ENCODE data around the gene SLC24A4. TPM values are rescaled to one million over a fixed set of nuclear protein-coding genes. Genes with fewer than 3 reads are reported as not detected.

SLC24A4 gene
- total and polyA plus RNA-seq, 2 donors: 0.66 to 0.80 TPM

- H3K36me3 ChIP-seq (ENCODE audit: control insufficient read depth in 2 of 2, insufficient read depth in 2 of 2, low read length in 1 of 2): no peaks in the 10 kb centered on the region
- H3K4me3 ChIP-seq (ENCODE audit: low read length in 2 of 2): peak overlapping the region; percentile 88
- no peaks in the 10 kb centered on the region for H3K27me3 ChIP-seq (ENCODE audit: control insufficient read depth in 2 of 2, insufficient read depth in 1 of 2, low read length in 1 of 2)
- peak in 1 of 9 donors; percentile 70 for DNase-seq (ENCODE audit: low read depth in 6 of 9, low spot score in 9 of 9)
- WGBS: 19% methylated on average over 81 of the region's 81 CpGs
- peak overlapping the region; percentile 88 to 93 for H3K27ac ChIP-seq (ENCODE audit: low read depth in 1 of 2, low read length in 1 of 2)
- H3K9me3 ChIP-seq (ENCODE audit: control insufficient read depth in 2 of 2, insufficient read depth in 1 of 2, low read length in 1 of 2): no peaks in the 10 kb centered on the region
- H3K4me1 ChIP-seq (ENCODE audit: control insufficient read depth in 2 of 2, insufficient read depth in 2 of 2, low read length in 2 of 2): peaks cover 50 to 66% of the 10 kb centered on the region in 2 donors
Observed at GRCh38 chr14:92513966-92514843, 191.2 kb downstream of the SLC24A4 start.

- peak overlapping the region; percentile 88 for H3K4me3 ChIP-seq (ENCODE audit: low read length in 2 of 2)
- no peaks in the 10 kb centered on the region for H3K36me3 ChIP-seq (ENCODE audit: control insufficient read depth in 2 of 2, insufficient read depth in 2 of 2, low read length in 1 of 2)
- 86% methylated on average over 15 of the region's 15 CpGs for WGBS
- H3K9me3 ChIP-seq (ENCODE audit: control insufficient read depth in 2 of 2, insufficient read depth in 1 of 2, low read length in 1 of 2): no peaks in the 10 kb centered on the region
- DNase-seq (ENCODE audit: low read depth in 6 of 9, low spot score in 9 of 9): peak in 1 of 9 donors; percentile 47
- peaks cover 50 to 66% of the 10 kb centered on the region in 2 donors for H3K4me1 ChIP-seq (ENCODE audit: control insufficient read depth in 2 of 2, insufficient read depth in 2 of 2, low read length in 2 of 2)
- no peaks in the 10 kb centered on the region for H3K27me3 ChIP-seq (ENCODE audit: control insufficient read depth in 2 of 2, insufficient read depth in 1 of 2, low read length in 1 of 2)
- H3K27ac ChIP-seq (ENCODE audit: low read depth in 1 of 2, low read length in 1 of 2): peak overlapping the region; percentile 88 to 93
Observed at GRCh38 chr14:92514844-92515514, 192.0 kb downstream of the SLC24A4 start.

- DNase-seq (ENCODE audit: low read depth in 6 of 9, low spot score in 9 of 9): peak in 1 of 9 donors; percentile 66
- no peaks in the 10 kb centered on the region for H3K27me3 ChIP-seq (ENCODE audit: control insufficient read depth in 2 of 2, insufficient read depth in 1 of 2, low read length in 1 of 2)
- H3K27ac ChIP-seq (ENCODE audit: low read depth in 1 of 2, low read length in 1 of 2): peak overlapping the region; percentile 82 to 88
- peak overlapping the region; percentile 18 to 88 for H3K4me3 ChIP-seq (ENCODE audit: low read length in 2 of 2)
- WGBS: 88% methylated on average over 5 of the region's 5 CpGs
- peaks cover 50 to 66% of the 10 kb centered on the region in 2 donors for H3K4me1 ChIP-seq (ENCODE audit: control insufficient read depth in 2 of 2, insufficient read depth in 2 of 2, low read length in 2 of 2)
- no peaks in the 10 kb centered on the region for H3K36me3 ChIP-seq (ENCODE audit: control insufficient read depth in 2 of 2, insufficient read depth in 2 of 2, low read length in 1 of 2)
- H3K9me3 ChIP-seq (ENCODE audit: control insufficient read depth in 2 of 2, insufficient read depth in 1 of 2, low read length in 1 of 2): no peaks in the 10 kb centered on the region
Observed at GRCh38 chr14:92515546-92516343, 192.8 kb downstream of the SLC24A4 start.

GRCh38 chr14:92516344-92516965 is 193.5 kb downstream of the SLC24A4 start:
- peak overlapping the region; percentile 82 to 88 for H3K27ac ChIP-seq (ENCODE audit: low read depth in 1 of 2, low read length in 1 of 2)
- H3K4me3 ChIP-seq (ENCODE audit: low read length in 2 of 2): peak overlapping the region; percentile 3 to 88
- peak in 1 of 9 donors; percentile 36 for DNase-seq (ENCODE audit: low read depth in 6 of 9, low spot score in 9 of 9)
- H3K27me3 ChIP-seq (ENCODE audit: control insufficient read depth in 2 of 2, insufficient read depth in 1 of 2, low read length in 1 of 2): no peaks in the 10 kb centered on the region
- 92% methylated on average over 4 of the region's 4 CpGs for WGBS
- peaks cover 46 to 66% of the 10 kb centered on the region in 2 donors for H3K4me1 ChIP-seq (ENCODE audit: control insufficient read depth in 2 of 2, insufficient read depth in 2 of 2, low read length in 2 of 2)
- H3K36me3 ChIP-seq (ENCODE audit: control insufficient read depth in 2 of 2, insufficient read depth in 2 of 2, low read length in 1 of 2): no peaks in the 10 kb centered on the region
- no peaks in the 10 kb centered on the region for H3K9me3 ChIP-seq (ENCODE audit: control insufficient read depth in 2 of 2, insufficient read depth in 1 of 2, low read length in 1 of 2)

GRCh38 chr14:92516966-92517506 is 194.1 kb downstream of the SLC24A4 start:
- Histone ChIP-seq H3K4me3 (ENCODE audit: low read length in 2 of 2) (peak overlapping the region; percentile 3 to 88), H3K27ac (ENCODE audit: low read depth in 1 of 2, low read length in 1 of 2) (peak overlapping the region; percentile 62 to 88), H3K36me3 (ENCODE audit: control insufficient read depth in 2 of 2, insufficient read depth in 2 of 2, low read length in 1 of 2) (no peaks in the 10 kb centered on the region), H3K27me3 (ENCODE audit: control insufficient read depth in 2 of 2, insufficient read depth in 1 of 2, low read length in 1 of 2) (no peaks in the 10 kb centered on the region), H3K4me1 (ENCODE audit: control insufficient read depth in 2 of 2, insufficient read depth in 2 of 2, low read length in 2 of 2) (peaks cover 46 to 66% of the 10 kb centered on the region in 2 donors), H3K9me3 (ENCODE audit: control insufficient read depth in 2 of 2, insufficient read depth in 1 of 2, low read length in 1 of 2) (no peaks in the 10 kb centered on the region)
- 9% methylated on average over 5 of the region's 5 CpGs for WGBS
- peak in 2 of 9 donors; percentile 59 to 79 for DNase-seq (ENCODE audit: low read depth in 6 of 9, low spot score in 9 of 9)

- H3K4me3 ChIP-seq (ENCODE audit: low read length in 2 of 2): no peak overlapping the region
- H3K27me3 ChIP-seq (ENCODE audit: control insufficient read depth in 2 of 2, insufficient read depth in 1 of 2, low read length in 1 of 2): no peaks in the 10 kb centered on the region
- DNase-seq (ENCODE audit: low read depth in 6 of 9, low spot score in 9 of 9): no peak
- H3K36me3 ChIP-seq (ENCODE audit: control insufficient read depth in 2 of 2, insufficient read depth in 2 of 2, low read length in 1 of 2): no peaks in the 10 kb centered on the region
- peak overlapping the region; percentile 37 to 88 for H3K27ac ChIP-seq (ENCODE audit: low read depth in 1 of 2, low read length in 1 of 2)
- 88% methylated on average over 2 of the region's 2 CpGs for WGBS
- H3K9me3 ChIP-seq (ENCODE audit: control insufficient read depth in 2 of 2, insufficient read depth in 1 of 2, low read length in 1 of 2): no peaks in the 10 kb centered on the region
- peaks cover 46 to 61% of the 10 kb centered on the region in 2 donors for H3K4me1 ChIP-seq (ENCODE audit: control insufficient read depth in 2 of 2, insufficient read depth in 2 of 2, low read length in 2 of 2)
Observed at GRCh38 chr14:92517761-92518160, 194.8 kb downstream of the SLC24A4 start.

GRCh38 chr14:92519246-92520101 is 196.5 kb downstream of the SLC24A4 start:
- no peaks in the 10 kb centered on the region for H3K9me3 ChIP-seq (ENCODE audit: control insufficient read depth in 2 of 2, insufficient read depth in 1 of 2, low read length in 1 of 2)
- no peaks in the 10 kb centered on the region for H3K27me3 ChIP-seq (ENCODE audit: control insufficient read depth in 2 of 2, insufficient read depth in 1 of 2, low read length in 1 of 2)
- DNase-seq (ENCODE audit: low read depth in 6 of 9, low spot score in 9 of 9): no peak
- H3K27ac ChIP-seq (ENCODE audit: low read depth in 1 of 2, low read length in 1 of 2): peak overlapping the region; percentile 25 to 44
- H3K4me1 ChIP-seq (ENCODE audit: control insufficient read depth in 2 of 2, insufficient read depth in 2 of 2, low read length in 2 of 2): peaks cover 56 to 67% of the 10 kb centered on the region in 2 donors
- 91% methylated on average over 20 of the region's 20 CpGs for WGBS
- no peak overlapping the region for H3K4me3 ChIP-seq (ENCODE audit: low read length in 2 of 2)
- H3K36me3 ChIP-seq (ENCODE audit: control insufficient read depth in 2 of 2, insufficient read depth in 2 of 2, low read length in 1 of 2): peaks cover 0 to 2% of the 10 kb centered on the region in 2 donors
